GM12873 (cell line): Measurements from ENCODE around the gene TARBP1.

Experiments used
- TF ChIP-seq, protein P1 (sequence below): IDR thresholded peaks from 2 replicates; pipeline ENCODE4 v1.5.1; 2012; ENCODE audit warnings: low read depth, mild to moderate bottlenecking, moderate library complexity, low read length, control low read depth; ENCODE audit not compliant: insufficient read depth; ENCODE audit errors: missing control alignments

Gene TARBP1

DNA sequence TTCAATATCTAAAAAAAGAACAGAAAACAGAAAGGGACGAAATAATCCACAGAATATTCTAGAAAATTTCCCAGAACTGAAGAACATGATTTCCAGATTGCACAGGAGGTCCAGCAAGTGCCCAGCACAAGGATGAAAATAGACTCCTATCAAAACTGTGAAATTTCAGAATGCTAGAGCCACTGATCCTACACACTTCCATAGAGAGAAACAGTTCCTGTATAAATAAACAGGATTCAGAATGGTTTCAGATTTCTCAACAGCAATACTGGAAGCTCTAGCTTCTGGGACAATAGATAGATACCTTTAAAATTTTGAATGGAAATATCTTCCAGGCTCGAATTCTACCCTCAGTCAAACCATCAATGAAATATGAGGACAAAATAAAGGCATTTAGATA lies 4.6 kb downstream of the TARBP1 start:
- TF ChIP-seq, protein P1, sequence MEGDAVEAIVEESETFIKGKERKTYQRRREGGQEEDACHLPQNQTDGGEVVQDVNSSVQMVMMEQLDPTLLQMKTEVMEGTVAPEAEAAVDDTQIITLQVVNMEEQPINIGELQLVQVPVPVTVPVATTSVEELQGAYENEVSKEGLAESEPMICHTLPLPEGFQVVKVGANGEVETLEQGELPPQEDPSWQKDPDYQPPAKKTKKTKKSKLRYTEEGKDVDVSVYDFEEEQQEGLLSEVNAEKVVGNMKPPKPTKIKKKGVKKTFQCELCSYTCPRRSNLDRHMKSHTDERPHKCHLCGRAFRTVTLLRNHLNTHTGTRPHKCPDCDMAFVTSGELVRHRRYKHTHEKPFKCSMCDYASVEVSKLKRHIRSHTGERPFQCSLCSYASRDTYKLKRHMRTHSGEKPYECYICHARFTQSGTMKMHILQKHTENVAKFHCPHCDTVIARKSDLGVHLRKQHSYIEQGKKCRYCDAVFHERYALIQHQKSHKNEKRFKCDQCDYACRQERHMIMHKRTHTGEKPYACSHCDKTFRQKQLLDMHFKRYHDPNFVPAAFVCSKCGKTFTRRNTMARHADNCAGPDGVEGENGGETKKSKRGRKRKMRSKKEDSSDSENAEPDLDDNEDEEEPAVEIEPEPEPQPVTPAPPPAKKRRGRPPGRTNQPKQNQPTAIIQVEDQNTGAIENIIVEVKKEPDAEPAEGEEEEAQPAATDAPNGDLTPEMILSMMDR, result no peak

DNA sequence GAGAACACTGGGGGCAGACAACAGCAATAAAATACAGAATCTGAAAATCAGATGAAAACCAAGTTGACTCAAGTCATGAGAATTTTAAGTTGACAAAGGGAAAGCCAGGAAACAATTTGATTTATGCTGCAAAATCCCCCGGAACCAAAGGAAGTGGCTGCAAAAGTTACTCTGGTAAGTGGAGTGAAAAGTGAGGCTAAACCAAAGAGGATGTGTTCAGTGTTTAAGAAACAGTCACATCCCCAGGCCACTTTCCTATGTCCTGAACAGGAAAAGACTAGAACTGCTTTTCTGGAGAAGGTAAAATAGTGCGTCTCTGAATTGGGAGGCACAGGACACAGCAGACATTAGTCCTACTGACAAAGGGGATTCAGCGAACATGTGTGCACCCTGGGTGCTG lies 5.9 kb downstream of the TARBP1 start:
- TF ChIP-seq, protein P1, result no peak

DNA sequence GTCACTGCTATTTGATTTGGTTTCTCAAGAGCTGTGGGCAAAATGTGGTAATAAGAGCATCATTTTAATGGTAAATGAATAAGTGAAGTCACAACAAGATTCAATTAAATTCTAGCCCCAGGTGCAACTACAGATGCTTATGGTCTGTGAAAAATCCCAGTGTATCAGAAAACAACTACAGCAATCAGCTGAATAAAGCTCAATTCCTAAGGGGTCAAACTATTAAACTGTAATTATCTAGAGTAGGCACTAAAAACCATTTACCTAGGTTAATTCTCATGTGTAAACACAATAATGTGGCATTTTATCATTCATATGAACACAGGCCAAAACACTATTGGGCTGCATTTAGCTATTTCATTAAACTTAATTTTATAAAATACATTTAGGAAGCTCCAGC lies 9.6 kb downstream of the TARBP1 start:
- TF ChIP-seq, protein P1, result no peak

DNA sequence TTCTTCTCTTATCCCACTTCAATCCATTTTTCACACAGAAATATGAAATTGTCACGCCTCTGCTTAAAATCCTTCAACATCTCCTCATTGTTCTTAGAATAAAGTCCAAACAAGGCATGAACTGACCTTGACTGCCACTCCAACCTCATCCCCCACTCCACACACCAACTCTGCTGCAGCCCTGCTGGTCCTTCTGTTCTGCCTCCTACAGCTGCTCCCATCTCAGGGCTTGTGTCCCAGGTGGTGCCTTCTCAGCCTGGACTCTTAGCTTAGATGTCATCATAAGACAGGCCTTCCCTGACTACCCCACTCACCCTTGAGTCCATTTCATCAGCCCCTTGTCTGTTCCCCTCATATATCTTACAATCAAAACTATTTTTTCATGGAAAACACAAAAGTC lies 10.4 kb downstream of the TARBP1 start:
- TF ChIP-seq, protein P1, result no peak

DNA sequence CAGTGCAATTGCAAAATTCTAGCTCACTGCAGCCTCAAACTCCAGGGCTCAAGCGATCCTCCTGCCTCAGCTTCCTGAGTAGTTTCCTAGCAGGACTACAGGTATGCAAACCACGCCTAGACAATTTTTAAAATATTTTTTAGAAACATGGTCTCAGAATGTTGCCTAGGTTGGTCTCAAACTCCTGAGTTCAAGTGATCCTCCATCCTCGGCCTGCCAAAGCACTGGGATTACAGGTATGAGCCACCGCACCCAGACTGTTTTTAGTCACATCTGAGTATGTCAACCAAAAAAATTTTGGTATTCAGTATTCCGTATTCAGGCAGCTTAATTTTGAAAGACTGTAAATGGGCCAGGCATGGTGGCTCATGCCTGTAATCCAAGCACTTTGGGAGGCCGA lies 11.2 kb downstream of the TARBP1 start:
- TF ChIP-seq, protein P1, result no peak

DNA sequence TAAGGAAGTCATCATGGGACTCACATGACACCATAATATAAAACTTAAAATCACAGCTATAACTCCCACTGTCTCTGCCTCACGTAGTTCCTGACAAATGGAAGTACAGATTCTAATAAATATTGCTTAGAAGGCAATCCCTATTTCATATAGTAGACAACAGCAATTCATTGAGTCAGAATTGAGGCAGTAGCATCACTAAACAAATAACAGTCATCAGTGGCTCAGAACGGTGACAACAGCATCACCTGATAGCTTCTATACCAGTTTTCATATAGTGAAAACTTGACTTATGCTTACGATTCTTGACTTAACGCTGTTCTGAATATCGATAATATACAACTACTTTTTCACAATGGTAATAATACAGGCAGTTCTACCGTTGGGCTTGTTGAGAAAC lies 12.0 kb downstream of the TARBP1 start:
- TF ChIP-seq, protein P1, result no peak

DNA sequence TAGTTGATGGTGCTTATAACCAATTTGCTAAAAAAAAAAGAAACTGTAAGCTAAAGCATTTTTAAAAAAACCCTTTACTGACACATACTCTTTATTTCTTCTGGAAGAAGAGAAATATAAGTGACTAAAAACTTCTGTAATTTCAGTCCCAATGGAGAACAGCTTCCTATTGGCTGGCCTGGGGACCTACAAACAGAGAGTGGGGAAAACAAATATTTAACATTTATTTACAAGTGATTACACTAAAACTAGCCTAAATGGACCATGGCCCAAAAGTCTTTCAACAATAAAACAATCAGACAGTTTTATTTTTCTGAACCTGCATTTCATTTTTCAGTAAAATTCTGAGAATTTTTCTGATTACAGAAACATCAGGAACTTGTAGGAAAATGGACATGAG lies 15.2 kb downstream of the TARBP1 start:
- TF ChIP-seq, protein P1, result no peak
